Fibroblast of villous mesenchyme (primary cell): ENCODE measurements around the gene BAIAP2. TPM values are rescaled to one million over a fixed set of nuclear protein-coding genes. Genes with fewer than 3 reads are reported as not detected.

Experiments
- DNase-seq: peaks from one replicate; pipeline ENCODE4 v3.0.0-alpha.2; 2010; ENCODE audit warnings: low read depth
- H3K4me3 ChIP-seq: 2 replicates; pipeline ENCODE4 v1.5.1; 2011; ENCODE audit warnings: low read depth, mild to moderate bottlenecking, low read length
- total RNA-seq: library from RNA; depleted of rRNA; stranded (reverse); fragments of >200 nt; gene quantifications from 2 replicates; pipeline ENCODE4 v1.2.3, GENCODE V29; 2012
- TF ChIP-seq, protein P1 (sequence below): IDR thresholded peaks from 2 replicates; pipeline ENCODE4 v1.5.1; 2012; ENCODE audit warnings: low read depth, mild to moderate bottlenecking, low read length; ENCODE audit not compliant: insufficient read depth

The BAIAP2 gene
- total RNA-seq, 1 donor = 25.0 TPM

DNA sequence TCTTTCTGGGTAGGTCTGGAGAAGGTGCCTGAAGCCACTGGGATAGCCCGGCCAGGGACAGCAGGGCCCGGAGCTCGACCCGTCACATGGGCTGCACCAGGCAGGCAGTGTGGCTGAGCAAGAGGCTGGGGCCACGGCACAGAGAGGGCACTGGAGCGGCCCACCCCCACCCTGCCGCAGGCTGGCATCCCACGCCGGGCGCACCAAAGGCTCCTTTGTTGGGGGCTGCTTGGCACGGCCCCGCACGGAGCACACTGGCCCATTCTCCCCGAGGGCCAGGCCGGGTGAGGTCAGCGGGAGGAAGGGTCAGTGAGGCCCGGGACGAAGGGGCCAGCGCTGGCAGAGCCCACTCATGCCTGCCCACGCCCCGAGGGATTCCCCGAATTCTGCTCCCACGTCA lies 93.8 kb downstream of the BAIAP2 start:
- TF ChIP-seq, protein P1, sequence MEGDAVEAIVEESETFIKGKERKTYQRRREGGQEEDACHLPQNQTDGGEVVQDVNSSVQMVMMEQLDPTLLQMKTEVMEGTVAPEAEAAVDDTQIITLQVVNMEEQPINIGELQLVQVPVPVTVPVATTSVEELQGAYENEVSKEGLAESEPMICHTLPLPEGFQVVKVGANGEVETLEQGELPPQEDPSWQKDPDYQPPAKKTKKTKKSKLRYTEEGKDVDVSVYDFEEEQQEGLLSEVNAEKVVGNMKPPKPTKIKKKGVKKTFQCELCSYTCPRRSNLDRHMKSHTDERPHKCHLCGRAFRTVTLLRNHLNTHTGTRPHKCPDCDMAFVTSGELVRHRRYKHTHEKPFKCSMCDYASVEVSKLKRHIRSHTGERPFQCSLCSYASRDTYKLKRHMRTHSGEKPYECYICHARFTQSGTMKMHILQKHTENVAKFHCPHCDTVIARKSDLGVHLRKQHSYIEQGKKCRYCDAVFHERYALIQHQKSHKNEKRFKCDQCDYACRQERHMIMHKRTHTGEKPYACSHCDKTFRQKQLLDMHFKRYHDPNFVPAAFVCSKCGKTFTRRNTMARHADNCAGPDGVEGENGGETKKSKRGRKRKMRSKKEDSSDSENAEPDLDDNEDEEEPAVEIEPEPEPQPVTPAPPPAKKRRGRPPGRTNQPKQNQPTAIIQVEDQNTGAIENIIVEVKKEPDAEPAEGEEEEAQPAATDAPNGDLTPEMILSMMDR = no peak
- DNase-seq = no peak
- H3K4me3 ChIP-seq = no peak overlapping the region

DNA sequence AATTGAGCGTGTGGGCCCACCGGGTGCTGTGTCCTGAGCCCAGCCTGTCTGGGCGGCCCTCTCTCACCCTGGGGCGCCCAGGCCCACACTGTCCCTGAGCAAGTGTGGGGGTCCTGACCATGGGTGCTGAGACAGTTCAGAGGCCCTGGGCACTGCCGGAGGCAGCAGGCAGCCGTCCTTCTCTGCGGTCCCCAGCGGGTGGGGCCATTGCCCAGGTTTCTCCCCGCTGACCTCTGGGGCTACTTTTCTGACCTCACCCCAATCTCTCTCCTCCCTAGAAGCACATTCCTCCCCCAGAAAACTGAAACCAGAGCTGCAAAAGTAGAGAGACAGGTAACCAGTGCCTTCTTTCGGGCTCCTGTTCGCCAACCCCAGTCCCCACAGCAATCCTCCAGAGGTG lies 94.3 kb downstream of the BAIAP2 start:
- no peak overlapping the region for H3K4me3 ChIP-seq
- no peak for DNase-seq
- TF ChIP-seq, protein P1 = peak; percentile 9

DNA sequence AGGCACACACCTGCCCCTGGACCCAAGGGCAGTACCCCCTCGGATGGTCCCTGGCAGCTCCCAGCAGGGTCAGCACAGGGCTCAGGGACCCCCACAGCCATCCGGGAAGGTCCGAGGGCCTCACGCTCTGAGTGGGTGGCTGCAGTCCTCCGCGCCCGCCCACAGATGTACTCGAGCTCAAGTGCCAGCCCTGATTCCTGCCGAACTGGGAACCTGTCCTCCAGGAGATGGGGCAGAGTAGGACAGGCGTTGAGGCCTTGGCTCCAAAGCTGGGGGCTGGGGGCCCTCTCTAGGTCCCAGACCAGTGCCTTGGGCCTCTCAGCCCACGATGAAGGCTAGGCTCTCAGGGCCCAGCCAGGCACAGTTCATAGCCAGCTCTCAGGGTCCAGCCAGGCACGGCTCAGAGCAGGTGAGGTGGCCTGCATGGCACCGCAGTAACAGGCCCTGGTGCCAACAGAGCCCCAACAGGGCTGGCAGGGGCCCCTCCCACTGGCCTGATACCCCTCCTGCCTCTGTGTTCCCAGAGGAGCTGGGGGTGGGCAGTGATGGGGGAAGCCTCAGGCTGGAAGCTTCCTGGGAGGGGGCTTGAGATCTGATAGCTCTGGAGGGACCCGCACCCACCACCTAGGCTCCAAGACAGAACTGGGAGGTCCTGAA lies 94.9 kb downstream of the BAIAP2 start:
- TF ChIP-seq, protein P1 = no peak
- no peak overlapping the region for H3K4me3 ChIP-seq
- no peak for DNase-seq

DNA sequence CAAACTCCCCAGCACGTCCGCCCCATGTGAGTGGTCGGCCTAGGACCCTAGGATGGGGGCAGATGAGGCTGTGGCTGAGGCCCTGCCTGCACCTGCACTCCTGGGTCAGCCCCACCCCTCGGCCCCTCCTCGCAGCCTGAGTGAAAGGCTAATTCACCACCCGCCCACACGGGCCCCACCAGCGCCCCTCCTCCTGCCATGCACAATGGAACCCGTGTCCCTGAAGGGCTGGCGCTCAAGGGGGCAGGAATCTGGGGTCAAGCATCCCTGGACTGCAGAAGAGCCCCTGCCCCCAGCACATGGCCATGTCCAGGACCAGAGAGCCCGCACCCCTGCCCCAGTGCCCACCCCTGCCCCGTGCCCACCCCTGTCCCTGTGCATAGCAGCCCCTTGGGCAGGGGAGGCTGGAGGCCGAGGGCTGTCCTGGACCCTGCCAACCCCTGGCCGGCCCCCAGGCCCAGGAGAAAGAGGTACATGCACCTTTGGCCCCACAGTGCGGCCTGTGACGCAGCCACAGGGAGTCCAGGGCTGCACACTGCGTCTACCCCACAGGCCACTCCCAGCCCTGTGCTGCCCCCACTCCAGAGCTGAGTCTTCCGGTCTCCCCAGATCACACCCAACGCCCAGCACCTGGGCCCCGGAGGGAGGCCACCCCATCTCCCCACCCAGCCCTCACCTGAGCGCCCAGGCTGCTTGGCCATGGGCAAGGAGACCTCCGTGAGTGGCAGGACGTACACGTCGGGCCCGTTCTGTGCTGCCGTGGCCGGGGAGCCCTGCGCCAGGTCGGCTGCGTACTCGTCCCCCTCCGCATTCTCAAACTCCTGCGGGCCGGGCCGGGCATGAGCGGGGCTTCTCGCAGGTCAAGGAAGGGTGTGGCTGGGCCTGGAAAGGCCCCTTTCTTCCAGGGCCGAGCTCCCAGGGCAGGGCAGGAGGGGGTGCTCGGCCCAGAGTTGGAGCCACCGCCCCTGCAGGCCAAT lies 95.7 kb downstream of the BAIAP2 start:
- no peak overlapping the region for H3K4me3 ChIP-seq

DNA sequence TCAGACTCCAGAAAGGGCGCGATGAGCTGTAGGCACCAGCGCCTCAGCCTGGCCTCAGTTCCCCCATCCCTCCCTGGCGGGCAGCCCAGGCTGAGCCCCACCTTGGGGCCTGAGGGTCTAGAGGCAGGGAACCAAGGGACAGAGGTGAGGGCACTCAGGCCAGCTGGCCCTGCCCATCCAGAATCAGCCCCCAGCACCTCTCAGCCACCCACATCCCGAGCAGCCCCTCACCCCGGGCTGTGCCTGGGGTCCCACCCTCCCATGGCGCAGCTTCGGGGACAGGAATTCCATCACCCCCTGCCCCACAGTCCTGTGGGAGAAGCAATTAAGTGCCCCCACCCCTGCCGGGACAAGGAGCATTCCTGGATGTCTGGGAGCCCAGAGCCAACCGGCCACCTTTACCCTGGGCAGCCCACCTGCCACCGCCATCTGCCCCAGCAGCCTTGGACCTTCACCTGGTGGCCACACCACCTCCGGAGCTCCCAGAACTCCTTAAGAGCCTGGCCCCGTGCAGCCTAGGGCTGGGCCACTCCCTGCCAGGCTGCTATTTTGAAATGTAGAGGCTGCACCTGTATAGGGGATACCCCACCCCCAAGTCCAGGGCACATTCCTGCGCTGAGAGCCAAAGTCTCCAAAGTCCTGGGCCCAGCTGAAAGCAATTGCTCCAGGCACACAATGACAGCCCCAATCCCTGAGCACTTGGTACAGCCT lies 96.7 kb downstream of the BAIAP2 start:
- no peak overlapping the region for H3K4me3 ChIP-seq
- DNase-seq = no peak
- TF ChIP-seq, protein P1 = no peak

More for the DNA sequence above, 95.7 kb downstream of the BAIAP2 start:
- TF ChIP-seq, protein P1 = no peak
- DNase-seq = no peak

DNA sequence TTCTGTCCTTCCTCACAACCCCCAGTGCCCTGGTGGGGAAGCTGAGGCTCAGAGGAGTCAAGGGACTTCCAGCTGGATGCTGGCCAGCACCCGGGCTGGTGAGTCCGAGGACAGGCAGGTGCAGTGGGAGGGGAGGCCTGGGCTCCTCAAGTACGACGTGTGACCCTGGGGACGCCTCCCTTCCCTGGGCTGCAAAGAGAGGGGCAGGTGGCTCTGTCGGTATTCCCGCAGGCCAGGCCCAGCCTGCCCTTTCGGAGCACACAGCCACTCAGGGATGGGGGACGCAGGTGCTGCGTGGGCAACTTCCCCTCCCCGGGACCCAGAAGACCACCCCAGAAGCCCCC lies 97.2 kb downstream of the BAIAP2 start:
- no peak overlapping the region for H3K4me3 ChIP-seq
- TF ChIP-seq, protein P1 = no peak
- DNase-seq = no peak
